HG02981 (cell line): ENCODE results near the gene ANKRD23.

Source experiments
- ATAC-seq: cut with Tn5 transposase; IDR thresholded peaks from one replicate; pipeline ENCODE4 v1.9.1; 2021; ENCODE audit warnings: mild to moderate bottlenecking, moderate library complexity; ENCODE audit not compliant: unreplicated experiment

Gene ANKRD23

DNA sequence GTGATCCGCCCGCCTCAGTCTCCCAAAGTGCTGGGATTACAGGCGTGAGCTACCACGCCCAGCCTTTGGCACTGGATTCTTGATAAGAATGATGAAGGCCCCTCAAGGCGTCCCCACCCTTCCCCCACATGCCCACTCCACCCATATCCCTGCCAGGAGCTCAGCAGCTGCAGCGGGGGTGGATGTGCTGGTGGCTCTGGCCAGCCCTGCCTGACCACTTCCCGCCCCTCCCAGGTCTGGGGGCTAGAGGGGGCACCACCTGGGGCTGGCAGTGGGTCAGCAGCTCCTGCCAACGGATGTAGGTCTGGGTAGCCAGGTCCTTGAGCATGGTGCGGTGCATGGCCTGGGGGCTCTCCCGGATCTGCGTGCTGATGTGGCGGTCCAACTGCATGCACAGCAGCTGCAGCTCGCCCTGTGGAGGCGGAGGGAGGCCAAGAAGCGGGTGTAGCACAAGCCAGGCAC is 33.8 kb upstream of the ANKRD23 start:
- ATAC-seq, result no peak

DNA sequence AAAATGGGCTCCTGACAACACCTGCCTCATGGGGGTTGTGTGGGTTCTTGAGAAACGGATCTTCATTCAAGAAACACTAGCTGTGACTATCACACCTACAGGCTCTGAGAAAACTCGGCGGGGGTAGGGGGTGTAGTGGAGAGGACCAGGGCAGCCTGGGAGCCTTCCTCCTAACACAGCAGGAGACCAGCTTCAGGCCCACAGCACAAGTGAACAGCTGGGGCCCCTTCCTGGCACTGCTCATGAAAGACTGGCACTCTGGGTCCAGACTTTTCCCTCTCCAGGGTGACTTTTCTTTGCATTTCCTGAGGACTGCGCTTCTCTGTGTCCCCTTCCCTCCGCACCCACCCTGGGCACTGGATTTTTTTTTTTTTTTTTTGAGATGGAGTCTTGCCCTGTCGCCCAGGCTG is 33.2 kb upstream of the ANKRD23 start:
- no peak for ATAC-seq

DNA sequence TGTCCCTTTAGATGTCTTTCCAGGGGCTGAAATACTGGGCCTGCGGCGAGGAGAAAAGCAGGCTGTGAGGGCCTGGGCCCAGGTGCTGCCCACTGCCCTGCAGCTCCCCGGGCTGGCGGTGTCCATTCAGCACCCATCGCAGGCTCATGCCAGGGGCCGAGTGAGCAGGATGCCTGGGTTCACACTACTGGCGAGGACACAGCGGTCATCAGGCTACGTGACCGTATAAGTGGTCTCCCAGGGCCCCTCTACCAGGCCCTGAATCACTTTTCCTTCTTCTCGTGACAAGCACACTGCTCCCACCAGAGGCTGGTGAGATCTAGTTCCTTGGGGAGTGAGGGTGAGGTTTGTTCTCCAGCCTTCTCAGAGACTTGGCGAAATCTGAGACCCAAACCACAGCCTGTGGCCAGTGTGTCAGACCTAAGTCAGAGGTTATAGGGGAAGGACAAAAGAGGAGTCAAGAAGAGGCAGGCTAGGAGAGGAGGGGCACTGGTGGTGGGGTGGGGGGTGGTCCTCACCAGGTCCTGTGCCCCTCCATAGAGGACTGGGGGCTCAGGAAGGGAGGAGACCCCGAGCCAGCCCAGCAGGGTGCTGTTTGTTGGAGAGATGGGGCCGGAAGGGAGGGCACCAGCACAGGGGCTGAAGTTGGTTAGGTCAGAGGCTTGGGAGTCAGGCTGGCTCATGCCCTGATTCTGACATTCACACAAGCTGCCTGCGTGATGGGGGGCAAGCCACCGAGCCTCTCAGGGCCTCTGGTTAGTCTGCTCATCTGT is 32.6 kb upstream of the ANKRD23 start:
- no peak for ATAC-seq

DNA sequence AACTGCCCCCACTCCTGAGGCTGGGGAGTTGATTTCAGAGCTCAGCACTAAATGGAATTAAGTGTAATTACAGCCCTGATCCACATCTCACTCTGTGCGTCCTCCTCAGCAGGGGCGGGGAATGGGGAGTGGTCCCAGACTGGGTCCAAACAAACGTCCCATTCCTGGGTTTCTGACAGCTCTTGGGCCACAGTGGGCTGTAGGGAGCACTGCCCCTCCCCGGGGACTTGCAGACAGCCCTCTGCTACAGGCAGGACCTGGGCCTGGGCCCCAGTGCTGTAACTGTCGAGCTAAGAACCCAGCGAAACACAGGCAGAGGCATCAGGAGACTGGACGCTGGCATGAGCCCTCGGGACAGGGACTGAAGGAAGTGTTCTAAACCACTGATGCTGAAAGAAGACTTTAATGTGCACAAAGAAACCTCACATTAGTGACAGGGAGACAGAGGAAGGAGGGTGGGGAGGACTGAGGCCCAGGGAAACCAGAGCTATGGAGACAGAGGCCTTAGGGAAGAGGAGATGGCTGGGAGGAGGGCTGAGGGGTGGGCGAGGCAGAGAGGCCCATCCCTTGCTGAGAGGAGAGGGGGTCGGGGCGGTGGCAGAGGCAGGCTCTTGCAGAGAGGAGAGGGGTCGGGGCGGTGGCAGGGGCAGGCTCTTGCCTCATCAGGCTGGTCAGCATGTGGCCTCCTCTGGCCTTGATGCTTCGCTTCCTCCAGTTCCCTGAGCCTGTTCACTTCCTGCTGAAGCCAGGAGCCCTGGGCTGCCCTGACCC is 31.9 kb upstream of the ANKRD23 start:
- no peak for ATAC-seq

DNA sequence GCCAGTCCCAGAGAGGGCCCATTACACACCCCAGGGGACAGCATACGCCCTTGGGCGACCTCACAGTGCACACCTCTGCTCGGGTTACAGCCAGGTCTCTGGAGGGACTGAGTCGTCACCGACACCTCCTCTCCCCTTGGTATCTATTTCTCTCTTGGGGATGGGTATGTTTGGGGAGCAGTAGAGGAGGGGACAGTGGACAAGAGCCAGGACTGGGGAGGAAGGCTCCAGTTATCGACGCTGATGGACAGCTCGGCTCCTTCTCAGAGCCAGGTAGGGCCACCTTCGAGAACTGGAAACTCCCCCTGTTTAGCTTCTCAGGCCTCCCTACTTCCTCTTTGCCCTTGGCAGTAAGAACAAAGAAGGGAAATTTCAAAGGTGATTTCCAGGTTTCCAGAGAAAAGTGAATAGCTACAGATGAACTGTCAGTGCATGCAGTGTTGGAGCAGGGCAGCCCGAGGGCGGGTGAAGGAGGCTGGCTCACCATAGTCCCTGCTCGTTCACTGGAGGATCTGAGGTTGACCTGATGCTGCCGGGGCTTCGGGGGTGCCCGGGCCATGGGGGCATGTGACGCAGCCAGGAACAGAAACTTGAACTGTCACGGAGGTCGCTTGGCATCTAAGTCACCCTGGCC is 30.5 kb upstream of the ANKRD23 start:
- ATAC-seq, result peak; percentile 42

DNA sequence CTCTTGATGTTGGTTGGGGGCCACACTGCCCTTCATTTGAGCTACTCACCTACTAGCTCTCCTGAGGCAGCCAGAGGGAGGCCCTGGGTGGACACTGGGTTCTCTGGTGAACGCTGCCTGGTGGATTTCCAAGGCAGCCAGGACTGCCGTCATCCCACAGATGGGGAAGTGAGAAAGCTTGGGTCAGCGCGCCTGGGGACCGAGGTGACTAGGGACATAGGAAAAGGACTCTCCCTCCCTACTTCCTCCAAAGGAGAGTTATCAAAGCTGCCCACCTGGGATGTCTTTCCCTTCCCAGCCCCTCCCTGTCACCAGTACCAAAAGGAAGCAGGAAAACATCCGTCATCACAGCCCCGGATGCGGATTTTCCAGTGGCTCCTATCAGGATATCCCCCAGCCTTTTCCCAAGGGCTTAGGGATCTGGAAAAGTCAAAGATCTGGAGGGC is 29.9 kb upstream of the ANKRD23 start:
- ATAC-seq, result no peak

DNA sequence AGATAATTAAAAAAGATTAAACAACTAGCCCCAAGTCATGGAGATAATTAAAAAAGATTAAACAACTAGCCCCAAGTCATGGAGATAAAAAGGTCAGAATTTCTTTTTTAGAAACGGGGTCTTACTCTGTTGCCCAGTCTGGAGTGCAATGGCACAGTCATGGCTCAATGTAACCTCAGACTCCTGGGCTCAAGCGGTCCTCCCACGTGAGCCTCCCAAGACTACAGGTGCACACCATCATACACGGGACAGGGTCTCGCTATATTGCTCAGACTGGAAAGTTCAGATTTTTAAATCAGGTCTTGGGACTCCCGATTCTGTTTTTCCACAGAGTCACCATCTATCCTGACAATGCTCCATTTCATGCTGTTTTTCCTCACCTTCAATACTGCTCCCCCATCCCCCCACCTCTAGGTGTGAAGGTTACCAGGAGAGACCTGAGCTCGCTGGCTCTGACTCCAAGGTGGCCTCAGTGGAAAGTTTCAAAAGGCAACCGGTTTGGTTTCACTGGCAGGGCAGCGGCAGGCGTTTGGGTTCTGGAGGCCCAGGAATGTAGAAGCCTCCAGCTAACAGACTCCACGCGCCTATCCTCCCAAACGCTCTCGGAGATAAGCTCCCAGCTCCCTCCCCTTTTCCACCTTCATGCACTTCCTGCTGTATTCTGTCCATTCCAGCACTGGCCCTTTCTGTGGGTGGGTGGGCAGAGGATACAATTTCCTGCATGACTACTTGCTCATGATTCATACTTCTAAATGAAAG is 28.9 kb upstream of the ANKRD23 start:
- no peak for ATAC-seq

DNA sequence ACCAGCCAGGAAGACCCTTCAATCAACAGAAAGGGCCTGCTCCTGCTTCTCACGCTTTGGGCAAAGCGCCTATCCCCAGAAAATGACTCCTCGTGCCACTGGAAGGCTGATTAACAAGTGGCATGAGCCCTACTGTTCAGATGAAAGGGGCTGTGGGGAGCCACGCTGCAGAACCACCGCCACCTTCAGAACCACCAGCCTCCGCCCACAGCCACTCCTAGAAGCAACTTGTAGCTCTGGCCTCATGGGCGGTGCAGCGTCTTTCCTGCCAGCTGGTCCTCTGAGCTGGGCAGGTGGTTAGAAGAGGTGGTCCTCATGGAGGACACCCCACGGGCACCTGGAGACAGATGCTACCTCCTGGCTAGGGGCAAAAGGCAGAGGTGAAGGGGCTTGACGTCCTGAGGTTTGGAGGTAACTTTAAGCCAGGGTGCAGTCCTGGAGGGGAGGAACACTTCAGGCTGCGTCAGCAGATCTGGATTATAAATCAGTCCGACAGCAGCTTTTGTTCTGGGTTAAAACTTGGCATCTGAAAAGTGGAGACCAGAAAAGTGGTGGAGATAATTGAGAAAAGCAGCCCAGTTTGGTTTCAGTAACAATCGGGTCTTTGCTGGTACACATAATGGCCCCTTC is 26.9 kb upstream of the ANKRD23 start:
- ATAC-seq, result no peak

DNA sequence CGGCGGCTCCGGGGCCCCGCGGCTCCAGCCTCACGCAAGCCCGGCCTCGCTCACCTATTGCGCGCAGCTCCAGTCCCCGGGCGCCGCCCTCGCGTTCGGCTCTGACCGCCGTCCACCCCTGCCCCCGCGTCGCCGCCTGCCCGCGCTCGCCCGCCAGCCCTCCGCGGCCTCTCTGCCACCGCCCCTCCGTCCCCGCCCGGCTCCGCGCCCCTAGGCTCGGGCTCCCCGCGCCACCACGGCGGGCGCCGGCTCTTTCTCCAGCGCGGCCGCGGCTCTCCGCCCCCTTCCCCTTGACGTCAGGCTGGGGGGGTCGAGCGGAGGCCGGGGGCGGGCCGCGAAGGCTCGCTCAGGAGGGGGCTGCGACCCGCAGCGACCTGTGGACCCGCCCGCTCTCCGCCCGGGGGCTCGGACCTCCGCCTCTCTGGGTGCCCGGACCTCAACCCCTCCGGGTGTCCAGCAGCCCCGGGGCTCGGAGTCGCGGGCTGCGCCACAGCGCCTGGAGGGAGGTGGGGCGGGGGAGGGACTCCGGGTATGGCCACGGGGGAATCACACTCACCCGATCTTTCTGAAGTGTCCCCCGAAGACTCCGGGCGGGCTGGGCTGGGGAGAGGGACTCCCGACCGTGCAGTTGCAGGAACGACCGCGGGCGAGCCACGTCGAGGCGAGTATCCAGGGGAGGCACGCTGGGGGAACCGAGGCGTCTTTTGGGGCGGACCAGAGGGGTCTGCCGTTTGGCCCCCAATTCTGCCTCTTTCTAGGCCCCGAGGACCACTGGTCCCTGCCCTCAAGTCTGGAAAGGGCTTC is 26.2 kb upstream of the ANKRD23 start, which contains the start of gene SEMA4C:
Gene SEMA4C, minus strand, starts transcription at position 259 of the 804 bp plus-strand sequence. CDS start 2,194 bp downstream, outside the sequence.
- ATAC-seq, result no peak

DNA sequence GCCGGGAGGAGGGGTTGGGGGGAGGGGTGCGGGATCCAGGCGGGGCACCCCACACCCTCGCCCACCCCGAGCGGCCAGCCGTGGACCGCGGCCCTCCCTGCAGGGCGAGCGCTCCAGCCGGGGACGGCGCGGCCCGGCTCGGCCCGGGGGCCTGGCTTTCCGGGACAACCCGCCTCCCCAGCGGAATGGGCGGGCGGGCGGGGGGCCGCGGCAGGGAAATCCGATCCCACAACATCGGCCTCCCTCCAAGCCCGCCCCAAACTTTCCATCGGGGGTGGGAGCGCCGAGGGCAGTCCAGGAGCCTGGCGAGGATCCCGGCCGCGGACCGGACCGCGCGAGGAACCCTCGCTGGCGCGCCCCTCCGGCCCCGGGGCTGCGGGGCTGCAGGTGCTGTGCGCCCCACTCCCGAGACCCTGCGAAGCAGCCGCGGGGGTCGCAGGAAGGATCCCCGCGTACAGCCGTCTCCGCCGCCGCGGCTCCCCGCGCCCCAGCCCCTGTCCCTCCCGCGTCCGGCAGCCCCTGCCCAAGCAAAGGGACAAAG is 25.5 kb upstream of the ANKRD23 start:
- ATAC-seq, result peak; percentile 11

DNA sequence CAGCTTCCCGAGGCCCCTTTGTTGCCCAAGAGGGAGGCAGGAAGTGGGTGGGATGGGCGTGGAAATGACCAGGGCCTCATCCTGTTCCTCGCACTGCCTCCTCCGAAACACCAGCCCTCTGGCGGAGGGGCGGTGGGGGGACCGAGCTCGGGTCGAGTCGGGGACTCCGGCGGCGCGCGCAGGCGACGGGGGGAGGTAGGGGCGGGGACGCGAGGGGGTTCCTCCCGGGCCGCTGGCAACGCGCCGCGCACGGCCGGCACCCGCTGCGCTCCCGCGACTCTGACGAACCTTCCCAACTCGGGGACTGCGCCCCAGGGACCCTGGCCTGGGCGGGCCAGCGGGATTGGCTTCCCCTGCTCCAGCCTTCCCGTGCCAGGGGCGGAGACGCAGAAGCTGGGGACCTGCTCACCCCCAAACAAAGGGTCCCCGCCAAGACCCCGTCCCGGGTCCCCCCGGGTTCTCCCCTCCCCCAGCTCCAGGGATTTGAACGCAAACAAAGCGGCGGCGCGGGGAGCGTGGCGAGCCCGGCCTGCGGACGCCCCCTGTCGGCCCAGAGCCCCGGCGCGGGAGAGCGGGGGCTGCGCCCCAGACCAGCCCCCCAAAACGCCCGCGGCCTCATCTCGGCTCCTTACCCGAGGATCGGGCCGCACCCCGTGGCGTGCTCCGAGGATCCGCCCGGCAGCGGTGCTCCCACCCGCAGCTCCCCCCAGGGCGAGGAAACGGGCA is 24.9 kb upstream of the ANKRD23 start:
- ATAC-seq, result peak; percentile 48

DNA sequence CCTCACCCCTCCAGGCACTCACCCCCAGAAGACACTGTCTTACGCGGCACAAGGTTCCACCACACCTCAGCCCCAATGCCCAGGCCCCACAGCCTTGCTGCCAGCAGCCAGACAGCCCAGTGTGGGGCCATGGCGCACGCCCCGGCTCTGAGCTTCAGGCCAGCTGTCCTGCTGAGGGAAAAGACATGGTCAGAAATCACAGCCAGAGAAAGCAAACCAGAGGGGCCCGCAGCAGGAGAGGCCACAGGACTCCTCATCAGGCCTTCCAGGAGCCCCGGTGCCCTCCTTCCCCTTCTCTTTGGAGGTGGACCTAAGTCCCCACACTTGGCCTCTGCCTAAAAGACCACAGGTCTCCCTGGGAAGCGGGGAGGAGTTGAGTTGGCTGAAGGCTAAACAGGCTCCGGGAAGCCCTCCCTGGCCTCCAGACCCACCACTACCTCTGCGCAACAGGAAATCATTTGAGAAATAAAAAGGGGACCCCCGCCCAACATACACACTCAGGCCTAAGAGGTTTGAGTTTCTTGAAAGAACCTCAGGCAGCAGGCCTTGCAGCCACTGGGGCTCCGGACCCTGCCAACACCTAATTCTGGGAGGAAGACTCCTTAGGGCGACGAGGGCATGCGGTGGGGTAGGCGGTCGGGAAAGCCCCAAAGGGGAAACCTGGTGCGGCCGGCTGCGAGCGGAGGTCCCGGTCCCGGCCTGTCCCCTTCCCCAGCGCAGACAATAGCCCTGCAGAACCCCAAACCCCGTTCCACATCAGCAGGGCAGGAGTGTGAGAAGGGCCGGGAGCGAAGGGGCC is 24.1 kb upstream of the ANKRD23 start:
- no peak for ATAC-seq

DNA sequence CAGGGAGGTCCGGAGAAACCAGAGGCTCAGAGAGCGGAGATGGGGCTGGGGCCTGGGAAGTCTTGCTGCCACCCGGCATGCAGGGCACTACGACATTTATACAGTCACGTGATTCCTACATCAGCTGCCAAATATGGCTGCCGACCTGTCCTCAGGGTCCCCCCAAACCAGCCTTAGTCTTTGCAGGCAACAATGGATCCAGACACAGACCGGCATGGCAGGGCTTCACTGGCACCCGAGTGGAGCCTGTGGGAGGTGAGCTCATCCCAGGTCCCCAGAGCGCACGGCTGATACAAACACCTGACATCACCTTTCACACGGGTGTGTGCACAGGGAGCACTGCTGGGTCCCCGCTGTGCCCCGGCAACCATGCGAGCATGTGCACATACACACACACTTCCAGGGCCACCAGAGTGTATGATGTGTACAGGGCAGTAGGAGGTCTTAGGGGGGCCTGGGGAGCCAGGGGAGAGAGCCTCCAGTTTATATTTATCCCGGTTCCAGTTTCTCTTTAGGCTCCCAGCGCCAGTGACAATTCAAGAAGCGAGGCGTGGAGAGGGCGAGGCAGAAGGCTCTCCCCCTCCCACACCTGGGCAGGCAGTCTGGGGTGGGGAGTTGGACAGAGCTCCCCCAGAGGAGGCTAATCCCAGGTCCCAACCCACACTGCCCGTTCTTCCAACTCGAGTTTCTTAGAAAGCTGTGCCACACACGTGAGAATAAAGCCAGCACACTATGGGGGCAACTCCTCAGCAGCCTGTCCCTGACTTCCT is 23.4 kb upstream of the ANKRD23 start:
- ATAC-seq, result no peak

DNA sequence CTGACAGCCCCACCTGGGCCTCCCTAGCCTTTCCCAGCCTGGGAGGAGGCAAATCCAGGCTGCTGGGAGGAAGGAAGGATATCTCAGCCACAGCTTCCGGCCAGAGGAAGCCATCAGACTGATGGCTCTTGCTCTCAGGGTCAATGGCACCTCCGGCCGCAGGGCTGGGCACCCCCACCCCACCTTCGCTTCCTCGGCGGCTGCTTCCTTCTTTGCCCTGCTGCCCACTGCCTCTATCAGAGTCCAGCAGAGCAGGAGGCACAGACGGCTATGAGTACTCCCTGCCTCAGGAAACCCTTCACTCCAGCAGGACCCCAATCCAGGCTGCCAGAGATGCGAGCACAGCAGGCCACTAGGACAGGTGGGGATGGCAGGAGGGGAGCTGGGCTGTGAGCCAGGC is 22.8 kb upstream of the ANKRD23 start:
- ATAC-seq, result no peak

DNA sequence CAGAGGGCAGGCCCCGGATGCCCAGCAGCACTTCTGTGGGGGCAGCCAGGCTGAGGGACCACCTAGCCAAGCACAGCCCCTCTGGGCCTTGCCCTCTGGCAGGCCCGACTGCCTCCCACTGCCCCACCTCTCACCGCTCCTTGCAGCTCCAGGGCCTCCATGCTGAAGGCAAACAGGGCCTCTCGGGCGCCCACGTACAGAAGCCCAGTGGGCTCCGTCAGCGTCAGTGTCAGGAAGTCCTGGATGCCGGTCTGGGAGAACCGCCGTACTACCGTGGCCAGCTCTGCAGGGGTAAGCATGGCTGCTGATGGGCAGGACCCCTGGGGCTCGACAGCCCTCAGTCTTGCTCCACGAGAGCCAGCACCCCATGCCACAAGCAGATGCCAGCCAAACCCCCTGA is 22.3 kb upstream of the ANKRD23 start:
- ATAC-seq, result no peak

DNA sequence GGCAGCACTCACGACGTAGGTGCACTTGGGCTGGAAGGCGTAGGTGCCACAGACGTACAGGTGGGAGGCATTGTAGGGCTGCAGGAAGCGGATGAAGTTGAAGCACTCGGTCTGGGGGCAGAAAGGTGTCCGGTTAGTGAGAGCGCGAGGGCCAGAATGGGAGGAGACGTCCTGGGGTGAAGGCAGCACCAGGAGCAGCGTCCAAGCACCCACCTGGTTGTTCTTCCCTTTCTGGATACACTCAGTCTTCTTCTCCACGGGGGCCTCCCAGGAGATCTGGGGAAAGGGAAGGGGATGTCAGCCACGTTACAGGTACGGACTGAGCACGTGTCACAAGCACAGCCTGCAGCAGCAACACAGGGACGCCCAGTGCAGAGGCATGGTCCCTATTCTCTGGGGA is 21.8 kb upstream of the ANKRD23 start:
- ATAC-seq, result no peak
